Karpas-422 (cell line): ENCODE data around the gene PSMA2. TPM values are rescaled to one million over a fixed set of nuclear protein-coding genes. Genes with fewer than 3 reads are reported as not detected.
A peak's percentile ranks its signal among the peaks of the same experiment; 100 is the strongest.

Experiments
- DNase-seq: peaks from one replicate; pipeline ENCODE4 v3.0.0-alpha.2; 2015
- H2AFZ ChIP-seq: fragments of 200-600 bp; sonication (generic); 2 replicates; pipeline ENCODE4 v1.6.1; 2014; ENCODE audit warnings: antibody characterized with exemption, low read length, mixed read lengths
- H3K27ac ChIP-seq: fragments of 200-600 bp; sonication (generic); 2 replicates; pipeline ENCODE4 v1.5.1; 2014; ENCODE audit warnings: mild to moderate bottlenecking, low read length, moderate library complexity
- H3K27me3 ChIP-seq: fragments of 200-600 bp; sonication (generic); 2 replicates; pipeline ENCODE4 v1.6.1; 2014; ENCODE audit warnings: low read length, mixed read lengths
- H3K36me3 ChIP-seq: fragments of 200-600 bp; sonication (generic); 2 replicates; pipeline ENCODE4 v1.6.1; 2014; ENCODE audit warnings: low read length, mixed read lengths; ENCODE audit not compliant: insufficient read depth
- H3K4me1 ChIP-seq: fragments of 200-600 bp; sonication (generic); 2 replicates; pipeline ENCODE4 v1.6.1; 2014; ENCODE audit warnings: mild to moderate bottlenecking, low read length, mixed read lengths
- H3K4me2 ChIP-seq: fragments of 200-600 bp; sonication (generic); 2 replicates; pipeline ENCODE4 v1.6.1; 2014; ENCODE audit warnings: low read length, low read depth, mild to moderate bottlenecking; ENCODE audit not compliant: poor library complexity, severe bottlenecking
- H3K4me3 ChIP-seq: fragments of 200-600 bp; sonication (generic); 2 replicates; pipeline ENCODE4 v1.5.1; 2014; ENCODE audit warnings: mild to moderate bottlenecking, antibody characterized with exemption, low read length, mixed read lengths
- H3K79me2 ChIP-seq: fragments of 200-600 bp; sonication (generic); 2 replicates; pipeline ENCODE4 v1.6.1; 2014; ENCODE audit warnings: mild to moderate bottlenecking, low read length, mixed read lengths
- H3K9ac ChIP-seq: fragments of 200-600 bp; sonication (generic); 2 replicates; pipeline ENCODE4 v1.6.0; 2014; ENCODE audit warnings: low read length
- H3K9me2 ChIP-seq: fragments of 200-600 bp; sonication (generic), shearing (Covaris generic); replicated peaks from 2 replicates; pipeline ENCODE4 v1.6.0; 2014; ENCODE audit warnings: mild to moderate bottlenecking, low read length, moderate library complexity; ENCODE audit not compliant: insufficient read depth
- H3K9me3 ChIP-seq: fragments of 300-700, 200-600 bp; sonication (generic); 2 replicates; pipeline ENCODE4 v1.6.1; 2014; ENCODE audit warnings: low read length, mixed read lengths
- H4K20me1 ChIP-seq: fragments of 200-600 bp; sonication (generic); 2 replicates; pipeline ENCODE4 v1.6.1; 2014; ENCODE audit warnings: mild to moderate bottlenecking, antibody characterized with exemption, low read length, low read depth; ENCODE audit not compliant: insufficient read depth
- total RNA-seq: library from RNA; depleted of rRNA; stranded (reverse); fragments of >200 nt; shearing (Covaris generic); gene quantifications from 2 replicates; pipeline ENCODE4 v1.2.3, GENCODE V29; 2014; ENCODE audit warnings: low replicate concordance

PSMA2 gene
- total RNA-seq, 1 experiment from 2014 or later: 97.1 TPM

DNA sequence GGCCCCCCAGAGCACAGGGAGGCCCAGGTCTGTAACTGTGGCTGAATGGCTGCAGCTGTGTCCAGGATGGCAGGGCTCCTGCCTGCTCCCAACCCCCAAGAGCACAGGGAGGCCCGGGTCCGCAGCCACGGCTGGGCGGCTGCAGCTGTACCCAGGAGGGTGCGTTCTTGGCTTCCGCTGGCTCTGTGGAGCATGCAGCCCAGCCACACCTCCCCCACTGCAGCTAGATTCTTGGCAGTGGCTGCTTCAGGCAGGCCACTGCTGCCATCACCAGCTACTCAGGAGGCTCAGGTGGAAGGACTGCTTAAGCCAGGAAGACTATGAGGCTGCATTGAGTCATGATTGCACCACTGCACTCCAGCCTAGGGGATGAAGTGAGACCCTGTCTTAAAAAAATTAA, 48.0 kb downstream of the PSMA2 start:
- no peak overlapping the region for H3K4me3 ChIP-seq
- no peak overlapping the region for H3K27ac ChIP-seq
- no peak overlapping the region for H3K4me2 ChIP-seq
- H3K9ac ChIP-seq: no peak overlapping the region; the same call in 1 of the 2 replicates
- no peaks in the 10 kb centered on the region for H4K20me1 ChIP-seq
- no peaks in the 10 kb centered on the region for H3K36me3 ChIP-seq
- peaks cover 35% of the 10 kb centered on the region for H3K4me1 ChIP-seq
- no peaks in the 10 kb centered on the region for H3K79me2 ChIP-seq
- peak; percentile 80 for DNase-seq
- H3K9me3 ChIP-seq: no peaks in the 10 kb centered on the region
- no peaks in the 10 kb centered on the region for H3K27me3 ChIP-seq
- no peaks in the 10 kb centered on the region for H3K9me2 ChIP-seq
- H2AFZ ChIP-seq: no peak overlapping the region

DNA sequence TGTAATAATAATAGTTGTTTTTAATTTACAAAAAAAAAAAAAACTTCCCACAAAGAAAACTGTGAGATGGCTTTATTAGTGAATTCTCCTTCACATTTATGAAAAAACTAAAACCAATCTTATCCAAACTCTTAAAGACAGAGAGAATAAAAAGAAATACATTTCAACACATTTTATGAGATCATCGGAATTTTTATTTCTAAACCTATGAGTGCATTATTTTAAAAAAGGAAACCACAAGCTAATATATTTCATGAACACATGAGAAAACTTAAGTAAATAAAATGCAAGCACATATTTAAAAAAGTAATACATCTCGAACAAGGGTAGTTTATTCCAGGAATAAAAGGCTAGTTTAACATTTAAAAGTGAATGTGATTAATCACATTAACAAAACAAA, 51.6 kb downstream of the PSMA2 start:
- no peaks in the 10 kb centered on the region for H4K20me1 ChIP-seq
- no peaks in the 10 kb centered on the region for H3K36me3 ChIP-seq
- no peaks in the 10 kb centered on the region for H3K79me2 ChIP-seq
- H3K4me2 ChIP-seq: no peak overlapping the region
- H3K27me3 ChIP-seq: no peaks in the 10 kb centered on the region
- peaks cover 13% of the 10 kb centered on the region for H3K4me1 ChIP-seq
- no peak overlapping the region for H3K27ac ChIP-seq
- no peaks in the 10 kb centered on the region for H3K9me2 ChIP-seq
- no peak overlapping the region for H2AFZ ChIP-seq
- DNase-seq: no peak
- no peaks in the 10 kb centered on the region for H3K9me3 ChIP-seq
- H3K4me3 ChIP-seq: no peak overlapping the region
- no peak overlapping the region for H3K9ac ChIP-seq

DNA sequence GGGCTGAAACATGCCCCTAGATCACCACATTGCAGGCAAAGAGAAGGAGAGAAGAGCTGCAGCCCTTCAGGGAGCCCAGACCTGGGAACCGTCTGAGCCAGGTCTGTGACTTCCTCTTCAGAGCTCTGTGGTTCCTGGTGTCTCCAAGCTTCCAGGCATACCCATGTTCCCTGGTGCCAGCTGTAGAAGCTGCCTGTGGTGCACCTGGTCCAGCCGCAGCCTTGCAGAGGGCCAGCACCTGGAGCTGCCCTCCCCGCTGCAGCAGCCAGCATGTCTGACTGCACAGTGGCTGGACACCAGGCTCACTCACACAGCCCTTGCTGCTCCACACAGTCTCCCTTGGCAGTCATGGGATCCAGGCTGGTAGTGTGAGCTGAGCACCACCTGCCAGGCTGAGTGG, 53.7 kb downstream of the PSMA2 start:
- Histone ChIP-seq H4K20me1 (no peaks in the 10 kb centered on the region), H3K4me2 (no peak overlapping the region), H3K4me3 (no peak overlapping the region), H3K27me3 (no peaks in the 10 kb centered on the region), H3K79me2 (no peaks in the 10 kb centered on the region), H3K9ac (no peak overlapping the region), H3K36me3 (no peaks in the 10 kb centered on the region), H2AFZ (no peak overlapping the region), H3K9me2 (no peaks in the 10 kb centered on the region), H3K9me3 (no peaks in the 10 kb centered on the region), H3K4me1 (peaks cover under 1% of the 10 kb centered on the region; the same call in 1 of the 2 replicates), H3K27ac (no peak overlapping the region)
- no peak for DNase-seq

DNA sequence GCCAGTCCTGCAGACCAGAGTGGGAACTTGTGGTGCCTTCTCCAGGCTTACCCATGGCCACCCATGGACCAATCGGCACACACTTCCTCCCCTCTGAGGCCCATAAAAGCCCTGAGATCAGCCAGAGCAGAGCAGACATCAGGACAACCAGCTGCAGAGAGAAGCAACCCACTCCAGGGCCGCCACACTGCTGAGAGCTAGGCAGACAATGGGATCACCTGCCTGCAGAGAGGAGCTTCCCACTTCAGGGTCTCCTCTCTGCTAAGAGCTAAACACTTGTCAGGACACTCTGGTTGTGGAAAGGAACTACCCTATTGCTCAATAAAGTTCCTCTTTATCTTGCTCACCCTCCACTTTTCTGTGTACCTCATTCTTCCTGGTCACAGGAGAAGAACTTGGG, 54.1 kb downstream of the PSMA2 start:
- no peaks in the 10 kb centered on the region for H3K27me3 ChIP-seq
- no peaks in the 10 kb centered on the region for H3K36me3 ChIP-seq
- no peak overlapping the region for H3K27ac ChIP-seq
- no peaks in the 10 kb centered on the region for H3K9me3 ChIP-seq
- H3K4me3 ChIP-seq: no peak overlapping the region
- DNase-seq: no peak
- H3K79me2 ChIP-seq: no peaks in the 10 kb centered on the region
- no peak overlapping the region for H3K9ac ChIP-seq
- H2AFZ ChIP-seq: no peak overlapping the region
- H4K20me1 ChIP-seq: no peaks in the 10 kb centered on the region
- no peaks in the 10 kb centered on the region for H3K9me2 ChIP-seq
- H3K4me1 ChIP-seq: no peaks in the 10 kb centered on the region
- no peak overlapping the region for H3K4me2 ChIP-seq

DNA sequence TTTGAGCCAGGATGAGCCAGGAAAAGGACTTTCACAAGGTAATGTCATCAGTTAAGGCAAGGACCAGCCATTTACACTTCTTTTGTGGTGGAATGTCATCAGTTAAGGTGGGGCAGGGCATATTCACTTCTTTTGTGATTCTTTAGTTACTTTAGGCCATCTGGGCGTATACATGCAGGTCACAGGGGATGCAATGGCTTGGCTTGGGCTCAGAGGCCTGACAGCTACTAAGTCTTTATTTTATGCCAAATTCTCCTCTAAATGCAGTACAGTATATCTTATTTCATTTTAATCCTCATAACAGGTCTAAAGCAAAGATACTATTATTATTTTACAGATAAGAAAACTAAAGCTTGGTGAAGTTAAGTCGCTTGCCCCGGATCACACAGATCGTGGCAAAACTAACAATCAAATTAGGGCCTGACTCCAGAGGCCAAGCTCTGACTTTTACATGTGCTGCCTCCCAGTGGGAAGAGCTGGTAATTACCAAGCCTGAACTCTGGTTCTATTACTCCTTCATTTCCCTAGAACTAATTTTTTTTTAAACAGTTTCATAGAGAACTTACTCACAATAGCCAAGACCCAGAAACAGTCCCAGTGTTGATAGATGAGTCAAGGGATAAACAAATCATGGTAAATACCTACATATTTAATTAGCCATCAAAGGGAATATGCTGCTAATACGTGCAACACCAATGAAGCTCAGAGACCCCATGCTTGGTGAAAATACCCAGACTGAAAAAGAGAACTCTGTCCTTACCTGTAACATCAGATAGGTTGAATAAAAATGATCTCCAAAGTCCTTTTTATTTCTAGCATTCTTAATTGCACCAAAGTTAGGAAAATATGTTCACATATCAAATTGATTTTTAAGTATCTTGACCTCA, 55.5 kb downstream of the PSMA2 start:
- Histone ChIP-seq H4K20me1 (no peaks in the 10 kb centered on the region), H3K27me3 (no peaks in the 10 kb centered on the region), H2AFZ (no peak overlapping the region), H3K4me2 (no peak overlapping the region), H3K27ac (no peak overlapping the region), H3K9me3 (no peaks in the 10 kb centered on the region), H3K4me3 (no peak overlapping the region), H3K79me2 (no peaks in the 10 kb centered on the region), H3K4me1 (no peaks in the 10 kb centered on the region), H3K36me3 (no peaks in the 10 kb centered on the region), H3K9ac (no peak overlapping the region), H3K9me2 (no peaks in the 10 kb centered on the region)
- peak; percentile 84 for DNase-seq

DNA sequence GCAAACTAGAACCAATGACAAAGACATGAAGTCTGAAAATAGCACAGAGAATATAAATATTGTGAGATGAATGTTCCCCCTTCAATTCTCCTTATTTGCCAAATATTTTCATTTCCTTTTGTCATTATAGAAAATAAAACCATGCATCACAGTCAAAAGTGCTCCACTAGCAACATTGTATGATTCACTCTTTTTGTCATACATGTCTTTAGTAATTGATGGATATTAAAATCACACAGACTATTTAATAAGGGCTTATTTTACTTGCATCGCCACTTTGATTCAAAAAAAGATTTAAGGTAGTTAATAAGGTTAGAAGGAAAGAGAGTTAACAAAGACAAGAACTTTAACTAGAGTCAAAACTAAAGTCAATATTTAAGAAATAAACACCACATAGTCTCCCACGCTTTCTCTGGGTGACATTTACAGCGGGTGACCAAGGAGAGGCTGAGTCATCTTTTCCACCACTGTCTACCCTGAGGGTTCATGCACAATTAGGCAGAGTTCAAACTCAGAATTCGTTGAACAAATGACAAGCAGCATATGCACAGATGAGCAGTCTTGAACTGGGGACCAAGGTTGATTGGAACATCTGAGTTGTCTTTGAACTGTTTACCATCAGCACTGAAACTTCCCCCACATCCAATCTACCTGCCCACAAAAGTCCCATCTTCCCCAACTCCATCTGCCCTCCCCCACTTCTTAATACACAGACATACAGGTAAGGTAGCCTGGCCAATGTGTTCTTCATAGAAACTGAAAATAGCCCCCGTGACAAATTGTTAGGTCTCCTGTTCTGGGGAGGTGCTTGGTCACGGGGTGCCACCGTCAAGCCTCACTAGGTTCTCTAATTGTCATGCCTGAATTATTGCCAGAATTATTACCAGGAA, 62.6 kb downstream of the PSMA2 start:
- no peak for DNase-seq
- Histone ChIP-seq H3K27ac (no peak overlapping the region), H3K4me3 (no peak overlapping the region), H3K79me2 (no peaks in the 10 kb centered on the region), H3K27me3 (no peaks in the 10 kb centered on the region), H3K9ac (no peak overlapping the region), H3K9me2 (no peaks in the 10 kb centered on the region), H3K9me3 (no peaks in the 10 kb centered on the region), H3K36me3 (no peaks in the 10 kb centered on the region), H2AFZ (no peak overlapping the region), H3K4me1 (0 out of 2 replicates have a peak, but pooled peaks cover 2% of the 10 kb centered on the region), H3K4me2 (no peak overlapping the region), H4K20me1 (no peaks in the 10 kb centered on the region)

DNA sequence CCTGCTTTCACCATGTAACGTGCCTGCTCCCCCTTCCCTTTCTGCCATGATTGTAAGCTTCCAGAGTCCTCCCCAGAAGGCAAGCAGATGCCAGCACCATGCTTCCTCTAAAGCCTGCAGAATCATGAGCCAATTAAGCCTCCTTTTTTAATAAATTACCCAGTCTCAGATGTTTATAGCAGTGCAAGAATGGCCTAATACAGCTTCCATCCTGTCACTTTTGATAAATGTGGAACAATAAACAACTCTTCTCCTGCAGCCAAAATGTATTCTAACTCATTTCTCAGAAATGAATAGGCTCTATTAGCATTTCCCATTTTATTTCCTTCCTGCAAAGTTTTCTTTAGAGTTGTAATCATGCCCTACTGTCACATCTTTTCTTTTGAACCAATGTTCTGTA, 63.5 kb downstream of the PSMA2 start:
- no peaks in the 10 kb centered on the region for H3K9me3 ChIP-seq
- no peaks in the 10 kb centered on the region for H3K9me2 ChIP-seq
- H4K20me1 ChIP-seq: no peaks in the 10 kb centered on the region
- H3K4me1 ChIP-seq: 0 out of 2 replicates have a peak, but pooled peaks cover 2% of the 10 kb centered on the region
- no peak for DNase-seq
- no peaks in the 10 kb centered on the region for H3K36me3 ChIP-seq
- no peak overlapping the region for H3K4me3 ChIP-seq
- no peak overlapping the region for H2AFZ ChIP-seq
- no peak overlapping the region for H3K9ac ChIP-seq
- no peaks in the 10 kb centered on the region for H3K79me2 ChIP-seq
- no peak overlapping the region for H3K4me2 ChIP-seq
- H3K27me3 ChIP-seq: no peaks in the 10 kb centered on the region
- no peak overlapping the region for H3K27ac ChIP-seq
